Measurements from ENCODE around the gene SLC31A2.

The SLC31A2 gene

DNA sequence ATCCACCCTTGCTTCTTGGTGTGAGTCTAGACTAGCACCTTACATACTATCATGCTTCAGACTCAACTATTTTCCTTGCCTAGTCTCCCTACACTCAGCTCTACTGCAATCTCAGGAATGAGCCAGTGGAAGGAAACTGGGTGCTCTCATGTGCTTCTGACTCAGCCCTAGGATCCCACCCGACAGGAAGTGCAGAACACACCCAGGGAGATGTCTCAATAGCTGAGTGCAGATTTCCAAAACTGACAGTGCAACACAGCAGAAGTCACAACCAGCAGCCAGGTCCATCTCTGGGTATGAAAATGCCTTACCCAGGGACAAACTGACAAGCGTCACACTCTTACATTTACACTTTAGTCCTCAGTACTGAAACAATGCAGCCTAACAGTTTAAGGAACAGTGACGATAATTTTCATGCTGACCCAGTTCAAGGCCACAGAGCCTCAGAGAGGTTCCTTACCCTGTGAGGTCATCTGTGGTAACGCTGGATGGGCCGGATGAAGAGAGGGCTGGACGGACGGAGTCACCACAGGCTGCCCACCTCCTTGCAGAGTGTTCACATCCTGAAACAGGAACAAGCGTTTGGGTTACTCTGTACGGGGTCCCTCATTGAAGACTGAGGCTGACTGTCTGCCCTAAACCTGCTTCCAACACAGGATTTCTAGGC is 37.3 kb downstream of the SLC31A2 start:
- peak; percentile 40 for DNase-seq

GRCh38 chr9:113192455-113192854 is 41.6 kb downstream of the SLC31A2 start:
- no peak for DNase-seq

DNA sequence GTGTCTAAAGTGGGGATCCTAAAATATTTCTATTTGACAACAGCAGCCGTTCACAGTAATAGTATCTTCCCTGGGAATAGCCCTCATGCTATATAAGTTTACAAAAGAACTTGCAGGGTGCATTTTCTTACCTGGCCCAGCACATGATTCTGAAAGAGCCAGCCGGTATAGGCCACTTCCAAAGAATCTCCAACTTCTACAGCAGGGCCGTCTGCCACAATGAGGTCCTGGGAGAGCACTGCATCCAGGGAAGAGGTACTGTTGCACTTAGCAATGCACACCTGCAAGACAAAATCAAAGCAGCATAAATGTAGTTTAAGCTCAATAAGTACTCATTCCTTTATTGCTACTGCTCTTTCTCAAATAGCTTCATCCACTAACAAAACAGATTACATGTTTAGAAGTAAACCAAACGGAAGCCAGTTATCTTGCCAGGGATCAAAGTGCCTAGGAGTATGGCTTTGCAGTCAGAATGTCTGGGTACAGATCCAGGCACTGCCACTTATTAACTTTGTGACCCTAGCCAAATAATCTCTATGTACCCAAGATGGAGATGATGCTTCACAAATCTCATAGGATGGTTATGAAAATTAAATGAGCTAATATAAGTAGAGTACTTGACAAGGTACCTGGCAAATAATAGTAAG is 49.0 kb downstream of the SLC31A2 start:
- no peak for DNase-seq

DNA sequence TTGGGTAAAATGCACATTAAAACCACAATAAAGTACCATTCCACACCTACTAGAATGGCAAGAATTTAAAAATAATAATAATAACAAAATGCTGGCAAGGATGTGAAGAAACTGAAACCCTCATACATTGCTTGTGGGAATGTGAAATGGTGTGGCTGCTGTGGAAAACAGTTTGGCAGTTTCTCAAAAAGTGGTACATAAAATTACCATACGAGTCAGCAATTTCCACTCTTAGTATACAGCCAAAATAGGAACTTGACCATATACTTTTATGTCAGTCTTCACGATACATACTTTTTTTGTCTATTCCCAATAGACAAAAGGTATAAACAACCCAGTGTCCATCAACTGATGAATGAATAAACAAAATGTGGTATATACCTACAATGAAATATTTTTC is 54.6 kb downstream of the SLC31A2 start:
- DNase-seq: no peak

- no peak for DNase-seq
Measured at GRCh38 chr9:113205861-113206260, 55.1 kb downstream of the SLC31A2 start.

DNA sequence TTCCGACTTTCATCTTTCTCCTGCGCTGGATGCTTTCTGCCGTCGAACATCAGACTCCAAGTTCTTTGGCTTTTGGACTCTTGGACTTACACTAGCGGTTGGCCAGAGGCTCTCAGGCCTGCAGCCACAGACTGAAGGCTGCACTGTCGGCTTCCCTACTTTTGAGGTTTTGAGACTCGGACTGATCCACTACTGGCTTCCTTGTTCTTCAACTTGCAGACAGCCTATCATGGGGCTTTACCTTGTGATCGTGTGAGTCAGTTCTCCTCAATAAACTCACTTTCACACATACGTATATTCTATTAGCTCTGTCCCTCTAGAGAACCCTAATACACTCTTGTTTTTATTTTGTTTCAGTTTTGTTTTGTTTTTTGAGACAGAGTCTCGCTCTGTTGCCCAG is 60.0 kb downstream of the SLC31A2 start:
- no peak for DNase-seq
